GM12872 (cell line): ENCODE data around the gene NCKAP5.

Experiments
- CTCF ChIP-seq: IDR thresholded peaks from 3 replicates; pipeline ENCODE4 v1.5.1; 2011; ENCODE audit warnings: low read depth, mild to moderate bottlenecking, low read length, moderate library complexity; ENCODE audit not compliant: insufficient read depth

Gene NCKAP5

GRCh38 chr2:133315280-133315679, 253.0 kb downstream of the NCKAP5 start:
- TF ChIP-seq CTCF = no peak

DNA sequence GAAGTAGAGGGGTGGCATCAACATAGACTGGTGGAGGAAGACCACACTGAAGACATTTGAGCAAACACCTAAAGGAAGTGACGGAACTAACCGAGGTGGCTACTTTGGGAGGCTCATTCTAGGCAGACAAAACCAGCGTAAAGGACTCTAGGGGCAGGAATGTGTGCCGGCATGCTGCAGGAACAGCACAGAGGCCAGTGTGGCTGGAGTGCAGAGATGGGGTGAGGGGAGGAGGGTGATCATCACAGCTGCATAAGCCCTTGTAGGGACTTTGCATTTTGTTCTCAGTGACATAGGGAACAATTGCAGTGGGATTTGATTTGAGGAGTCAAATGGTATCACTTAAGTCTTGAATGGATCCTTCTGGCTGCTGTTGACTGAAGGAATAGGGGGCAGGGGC, 253.5 kb downstream of the NCKAP5 start:
- no peak for TF ChIP-seq CTCF

GRCh38 chr2:133312038-133312729, 256.1 kb downstream of the NCKAP5 start:
- TF ChIP-seq CTCF = no peak

DNA sequence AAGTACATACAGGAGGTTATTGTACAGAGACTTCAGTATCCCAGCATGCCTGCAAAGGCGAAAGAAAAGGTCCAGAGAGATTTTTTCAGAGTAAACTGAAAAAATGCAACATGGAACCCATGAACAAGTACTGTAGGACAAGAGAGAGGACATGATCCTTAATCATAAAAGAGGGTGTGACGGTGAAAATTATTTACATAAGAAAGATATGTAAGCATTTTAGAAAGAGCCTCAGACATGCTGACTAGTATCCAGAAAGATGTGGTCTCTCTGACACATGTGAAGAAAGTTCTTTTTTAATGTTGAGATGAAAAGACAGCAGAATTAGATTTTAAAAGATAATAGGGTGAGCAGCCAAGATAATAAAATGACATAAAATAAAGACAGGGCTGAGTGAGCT, 262.0 kb downstream of the NCKAP5 start:
- no peak for TF ChIP-seq CTCF

- TF ChIP-seq CTCF = no peak
Observed at GRCh38 chr2:133304344-133304743, 263.9 kb downstream of the NCKAP5 start.

GRCh38 chr2:133303150-133303549, 265.1 kb downstream of the NCKAP5 start:
- no peak for TF ChIP-seq CTCF

GRCh38 chr2:133296401-133296800, 271.9 kb downstream of the NCKAP5 start:
- TF ChIP-seq CTCF = no peak
